ELF-1 (cell line): ENCODE measurements around the gene AEBP2.
"Not testable (repeated sequence)": the region's sequence is repeated elsewhere in the genome, so short reads cannot be mapped to it uniquely, and the experiment has no call there.

Experiments used
- DNase-seq: peaks from one replicate; pipeline ENCODE4 v3.0.0-alpha.2; 2016; ENCODE audit warnings: low read depth, low spot score

AEBP2 gene

GRCh38 chr12:19552441-19553097, 113.3 kb downstream of the AEBP2 start:
- not testable (repeated sequence) for DNase-seq

- no peak for DNase-seq
Measured at GRCh38 chr12:19553175-19553574, 113.9 kb downstream of the AEBP2 start.

GRCh38 chr12:19561411-19561961, 122.2 kb downstream of the AEBP2 start:
- no peak for DNase-seq
